ENCODE measurements around the gene IL20RA. TPM values are rescaled to one million over a fixed set of nuclear protein-coding genes. Genes with fewer than 3 reads are reported as not detected.

The IL20RA gene
- total and polyA plus RNA-seq, 2 of the 8 experiments (the other 6 are each of a cell fraction or from before 2014, with no cell fraction given) = 1.3 to 1.7 TPM

DNA sequence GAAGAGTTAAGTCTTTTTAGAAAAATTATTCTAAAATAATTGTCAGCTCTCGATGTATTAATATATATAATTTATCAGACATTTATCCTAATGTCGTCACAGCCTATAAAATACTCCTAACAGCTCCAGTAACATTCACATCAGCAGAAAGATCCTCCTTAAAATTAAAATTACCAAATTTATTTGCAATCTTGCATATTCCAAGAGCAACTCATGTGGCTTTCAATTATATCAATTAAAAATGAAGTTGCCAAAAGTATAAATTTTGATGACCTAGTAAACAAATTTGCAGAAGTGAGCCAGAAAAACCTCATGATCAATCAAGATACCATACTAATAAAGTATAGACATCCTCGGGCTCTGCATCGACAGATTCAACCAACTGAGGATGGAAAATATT is 60.2 kb downstream of the IL20RA start (continued):
- TF ChIP-seq HDAC2 (IDR thresholded peaks at IDR 0.05; ENCODE audit: borderline replicate concordance in 1 of 2, low read depth in 2 of 2, low read length in 2 of 2) (no peak), POLR2AphosphoS5 (IDR thresholded peaks at IDR 0.05; ENCODE audit: low read depth, low read length) (no peak), ZNF274 (IDR thresholded peaks at IDR 0.05; ENCODE audit: borderline replicate concordance, extremely low read depth, low read length) (no peak), CHD2 (IDR thresholded peaks at IDR 0.05; ENCODE audit: low read length) (no peak), TCF12 (IDR thresholded peaks at IDR 0.05; ENCODE audit: low read depth, low read length) (no peak), CREB1 (IDR thresholded peaks at IDR 0.05) (no peak)
